K562 (cell line): ENCODE results near the gene TNFAIP8L1. TPM values are rescaled to one million over a fixed set of nuclear protein-coding genes. Genes with fewer than 3 reads are reported as not detected.

Experiments used
- CREB5 ChIP-seq: fragments of 250-450 bp; sonication (Bioruptor Pico); IDR thresholded peaks from 2 replicates; pipeline ENCODE4 v1.5.0; 2020; ENCODE audit warnings: mild to moderate bottlenecking
- GATAD2A ChIP-seq: fragments of 450-650 bp; IDR thresholded peaks from 2 replicates; pipeline ENCODE4 v1.6.1; 2017
- MAFK ChIP-seq: IDR thresholded peaks from 2 replicates; pipeline ENCODE4 v1.6.1; 2011; ENCODE audit warnings: low read length, improper control_type of control experiment
- MYC ChIP-seq, 2 experiments: fragments of 250-450 bp in 1 of 2; sonication (Bioruptor Pico) in 1 of 2; IDR thresholded peaks; 2 replicates each; pipeline versions ENCODE4 v1.5.1 to v1.6.1; 2012 to 2021; ENCODE audit warnings: low read depth in 2 of 2, borderline replicate concordance in 1 of 2, improper control_type of control experiment in 1 of 2, low read length in 1 of 2, mild to moderate bottlenecking in 1 of 2, moderate library complexity in 1 of 2
- NCOA1 ChIP-seq: fragments of 450-650 bp; IDR thresholded peaks from 2 replicates; pipeline ENCODE4 v1.6.1; 2016; ENCODE audit warnings: low read depth
- PCBP2 ChIP-seq: fragments of 200-400 bp; formaldehyde crosslinking; IDR thresholded peaks from 2 replicates; pipeline ENCODE4 v1.6.1; 2018; ENCODE audit warnings: low read length, low read depth, mild to moderate bottlenecking, moderate library complexity; ENCODE audit not compliant: poor library complexity, severe bottlenecking
- SLC30A9 ChIP-seq: fragments of 250-450 bp; sonication (Bioruptor Pico); IDR thresholded peaks from 2 replicates; pipeline ENCODE4 v1.8.0; 2022; ENCODE audit warnings: mild to moderate bottlenecking, moderate library complexity
- ZNF444 ChIP-seq: fragments of 250-450 bp; sonication (Bioruptor Pico); IDR thresholded peaks from 2 replicates; pipeline ENCODE4 v1.4.0; 2020; ENCODE audit warnings: mild to moderate bottlenecking, moderate library complexity
- ZNF609 ChIP-seq: sonication (generic); formaldehyde crosslinking; IDR thresholded peaks from 2 replicates; pipeline ENCODE4 v1.8.1; 2023; ENCODE audit warnings: missing genetic modification reagents, mild to moderate bottlenecking, borderline replicate concordance
- polyA plus RNA-seq, 8 experiments: library from polyadenylated mRNA; depleted of rRNA in 4 of 8; stranded (reverse) in 5 of 8; unstranded in 3 of 8; fragments of >200 nt; fragmentation: Nextera tagmentation in 2 of 8; fragmentation: Illumina TruSeq in 1 of 8; extraction: Ambion mirVana in 2 of 8; extraction: Trizol in 1 of 8; gene quantifications; 2 replicates each; pipeline versions ENCODE4 v1.2.1 to v1.2.3, GENCODE V29; 2011 to 2014; ENCODE audit warnings: inconsistent platforms in 1 of 8, missing spikeins in 1 of 8
- total RNA-seq, 7 experiments: library from RNA; depleted of rRNA in 6 of 7; stranded (reverse); fragments of >200 nt in 6 of 7; fragmentation: Illumina TruSeq in 2 of 7; extraction: Trizol in 2 of 7; gene quantifications; 2 replicates each; pipeline versions ENCODE4 v1.2.1 to v1.2.3, GENCODE V29; 2011 to 2021; ENCODE audit warnings: low replicate concordance in 1 of 7
- TF ChIP-seq, protein P1 (sequence below), 3 experiments: IDR thresholded peaks in 2 of 3; conservative IDR thresholded peaks in 1 of 3; 2 replicates each; pipeline ENCODE4 v1.5.1; 2011 to 2012; ENCODE audit warnings: low read length in 3 of 3, mild to moderate bottlenecking in 3 of 3, control low read depth in 2 of 3, improper control_type of control experiment in 1 of 3, inconsistent platforms in 1 of 3, low read depth in 1 of 3, mixed read lengths in 1 of 3, moderate library complexity in 1 of 3; ENCODE audit not compliant: insufficient read depth in 2 of 3
- TF ChIP-seq, protein P2 (sequence below): fragments of 250-450 bp; sonication (Bioruptor Pico); IDR thresholded peaks from 2 replicates; pipeline ENCODE4 v1.8.0; 2021; ENCODE audit warnings: mild to moderate bottlenecking, moderate library complexity
- TF ChIP-seq, protein P3 (sequence below): fragments of 250-450 bp; sonication (Bioruptor Pico); IDR thresholded peaks from 2 replicates; pipeline ENCODE4 v1.8.0; 2021; ENCODE audit warnings: moderate library complexity, mild to moderate bottlenecking, inconsistent platforms

Gene TNFAIP8L1
- total and polyA plus RNA-seq, 9 of the 15 experiments (the other 6 are each of a cell fraction or from before 2014, with no cell fraction given): 0.69 to 9.3 (median 4.9) TPM

DNA sequence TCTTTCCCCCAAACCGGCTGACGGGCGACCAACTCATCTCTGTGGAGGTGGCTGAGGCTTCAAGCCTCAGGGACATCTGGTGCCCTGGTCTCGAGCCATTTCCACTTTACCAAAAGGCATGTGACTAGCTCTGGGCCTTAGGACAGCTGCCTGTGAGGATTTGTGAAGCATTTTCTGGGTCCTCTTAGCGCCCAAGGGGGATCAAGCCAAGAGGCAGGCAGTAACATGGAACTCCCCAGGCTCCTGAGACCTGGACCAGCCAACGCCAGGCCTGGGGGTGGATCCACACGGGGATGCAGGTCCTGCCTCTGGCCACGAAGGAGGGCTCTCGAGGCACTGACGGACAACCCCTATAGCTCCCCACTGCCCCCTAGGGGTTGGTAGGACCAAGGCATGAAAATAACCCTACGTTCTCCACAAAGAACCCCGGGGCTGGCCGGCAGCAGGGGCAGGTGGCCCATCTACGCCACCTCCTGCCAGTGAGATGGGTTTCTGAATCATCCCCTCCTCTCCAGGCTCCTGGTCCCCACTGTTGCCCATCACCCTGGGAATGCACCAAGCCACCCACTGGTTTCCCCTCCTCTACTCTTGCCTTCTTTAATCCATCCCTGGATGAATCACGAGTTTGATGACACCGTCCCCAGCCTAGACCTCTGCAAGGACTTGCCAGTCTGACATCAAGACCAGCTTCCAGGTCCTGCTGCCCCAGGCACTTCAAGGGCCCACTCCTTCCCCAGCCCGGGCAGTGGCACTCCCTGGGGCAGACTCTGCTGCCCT, 37.8 kb downstream of the TNFAIP8L1 start (continued):
- TF ChIP-seq, protein P1, sequence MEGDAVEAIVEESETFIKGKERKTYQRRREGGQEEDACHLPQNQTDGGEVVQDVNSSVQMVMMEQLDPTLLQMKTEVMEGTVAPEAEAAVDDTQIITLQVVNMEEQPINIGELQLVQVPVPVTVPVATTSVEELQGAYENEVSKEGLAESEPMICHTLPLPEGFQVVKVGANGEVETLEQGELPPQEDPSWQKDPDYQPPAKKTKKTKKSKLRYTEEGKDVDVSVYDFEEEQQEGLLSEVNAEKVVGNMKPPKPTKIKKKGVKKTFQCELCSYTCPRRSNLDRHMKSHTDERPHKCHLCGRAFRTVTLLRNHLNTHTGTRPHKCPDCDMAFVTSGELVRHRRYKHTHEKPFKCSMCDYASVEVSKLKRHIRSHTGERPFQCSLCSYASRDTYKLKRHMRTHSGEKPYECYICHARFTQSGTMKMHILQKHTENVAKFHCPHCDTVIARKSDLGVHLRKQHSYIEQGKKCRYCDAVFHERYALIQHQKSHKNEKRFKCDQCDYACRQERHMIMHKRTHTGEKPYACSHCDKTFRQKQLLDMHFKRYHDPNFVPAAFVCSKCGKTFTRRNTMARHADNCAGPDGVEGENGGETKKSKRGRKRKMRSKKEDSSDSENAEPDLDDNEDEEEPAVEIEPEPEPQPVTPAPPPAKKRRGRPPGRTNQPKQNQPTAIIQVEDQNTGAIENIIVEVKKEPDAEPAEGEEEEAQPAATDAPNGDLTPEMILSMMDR (IDR thresholded peaks at IDR 0.05 in 2 of 3, conservative IDR thresholded peaks at IDR 0.05 in 1 of 3; ENCODE audit: insufficient read depth in 2 of 3, low read depth in 1 of 3, low read length in 3 of 3): peak; percentile 88 to 99 (median 93)
- TF ChIP-seq MAFK (no peak), MYC (IDR thresholded peaks at IDR 0.05; ENCODE audit: low read depth, low read length) (no peak), MYC (CRISPR knock-in tag; IDR thresholded peaks at IDR 0.05; ENCODE audit: borderline replicate concordance, low read depth) (no peak), SLC30A9 (CRISPR knock-in tag) (no peak), ZNF444 (CRISPR knock-in tag) (no peak), PCBP2 (no peak), GATAD2A (no peak), ZNF609 (CRISPR knock-in tag) (no peak), NCOA1 (no peak), CREB5 (CRISPR knock-in tag) (no peak)
- TF ChIP-seq, protein P2, sequence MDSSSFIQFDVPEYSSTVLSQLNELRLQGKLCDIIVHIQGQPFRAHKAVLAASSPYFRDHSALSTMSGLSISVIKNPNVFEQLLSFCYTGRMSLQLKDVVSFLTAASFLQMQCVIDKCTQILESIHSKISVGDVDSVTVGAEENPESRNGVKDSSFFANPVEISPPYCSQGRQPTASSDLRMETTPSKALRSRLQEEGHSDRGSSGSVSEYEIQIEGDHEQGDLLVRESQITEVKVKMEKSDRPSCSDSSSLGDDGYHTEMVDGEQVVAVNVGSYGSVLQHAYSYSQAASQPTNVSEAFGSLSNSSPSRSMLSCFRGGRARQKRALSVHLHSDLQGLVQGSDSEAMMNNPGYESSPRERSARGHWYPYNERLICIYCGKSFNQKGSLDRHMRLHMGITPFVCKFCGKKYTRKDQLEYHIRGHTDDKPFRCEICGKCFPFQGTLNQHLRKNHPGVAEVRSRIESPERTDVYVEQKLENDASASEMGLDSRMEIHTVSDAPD (CRISPR knock-in tag): no peak
- TF ChIP-seq, protein P3, sequence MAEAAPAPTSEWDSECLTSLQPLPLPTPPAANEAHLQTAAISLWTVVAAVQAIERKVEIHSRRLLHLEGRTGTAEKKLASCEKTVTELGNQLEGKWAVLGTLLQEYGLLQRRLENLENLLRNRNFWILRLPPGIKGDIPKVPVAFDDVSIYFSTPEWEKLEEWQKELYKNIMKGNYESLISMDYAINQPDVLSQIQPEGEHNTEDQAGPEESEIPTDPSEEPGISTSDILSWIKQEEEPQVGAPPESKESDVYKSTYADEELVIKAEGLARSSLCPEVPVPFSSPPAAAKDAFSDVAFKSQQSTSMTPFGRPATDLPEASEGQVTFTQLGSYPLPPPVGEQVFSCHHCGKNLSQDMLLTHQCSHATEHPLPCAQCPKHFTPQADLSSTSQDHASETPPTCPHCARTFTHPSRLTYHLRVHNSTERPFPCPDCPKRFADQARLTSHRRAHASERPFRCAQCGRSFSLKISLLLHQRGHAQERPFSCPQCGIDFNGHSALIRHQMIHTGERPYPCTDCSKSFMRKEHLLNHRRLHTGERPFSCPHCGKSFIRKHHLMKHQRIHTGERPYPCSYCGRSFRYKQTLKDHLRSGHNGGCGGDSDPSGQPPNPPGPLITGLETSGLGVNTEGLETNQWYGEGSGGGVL (CRISPR knock-in tag): no peak
